ENCODE measurements around the gene ZNF302. TPM values are rescaled to one million over a fixed set of nuclear protein-coding genes. Genes with fewer than 3 reads are reported as not detected.

The ZNF302 gene
- polyA plus RNA-seq (ENCODE audit: low read depth in 6 of 6): 10 to 100 TPM; 15.8 to 25.0 (median 22.8) TPM

DNA sequence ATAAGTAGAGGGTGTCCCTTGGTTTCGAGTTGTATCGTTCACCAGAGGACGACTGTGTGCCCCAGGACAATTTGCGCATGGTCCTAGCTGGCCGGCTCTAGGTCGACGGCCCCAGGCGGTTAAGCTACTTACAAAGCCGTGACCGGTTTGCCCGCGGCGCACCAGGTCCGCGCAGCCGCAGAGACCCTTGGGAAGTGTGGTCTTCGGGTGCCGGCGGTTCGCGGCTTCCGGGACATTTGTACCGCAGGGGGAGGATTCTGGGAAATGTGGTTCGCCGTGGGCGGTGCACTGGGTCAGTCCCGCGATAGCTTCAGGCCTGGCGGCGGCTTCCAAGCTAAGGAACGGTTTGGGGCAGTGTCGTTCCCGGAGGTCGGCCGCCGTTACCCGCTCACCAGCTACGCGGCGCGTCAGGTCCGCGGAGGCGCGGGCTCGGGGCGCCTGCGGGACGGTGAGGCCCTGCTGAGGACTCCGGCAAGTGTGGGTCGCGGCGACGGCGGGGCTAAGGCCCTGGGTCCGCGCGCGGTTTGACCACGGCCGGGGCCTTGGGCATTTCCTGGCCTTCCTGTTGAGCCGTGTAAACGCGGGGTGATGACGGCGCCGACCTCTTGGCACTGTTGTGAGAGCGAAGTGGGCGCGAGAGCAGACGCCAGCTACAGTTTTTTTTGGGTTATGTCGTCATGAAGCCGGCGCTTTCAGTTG lies at the start of gene ZNF302:
TSS of gene ZNF302 (plus strand) at position 293 of the 699 bp plus-strand sequence. CDS start 1,127 bp downstream, outside the sequence.
- DNase-seq: peak; percentile 92
- peaks cover 0 to 8% (median 7%) of the 10 kb centered on the region in 7 donors for H3K9me3 Mint-ChIP-seq
- H3K27ac Mint-ChIP-seq: peak within 1 kb of the TSS; percentile 95 to 99 (median 98)
- ATAC-seq (ENCODE audit: low read depth in 2 of 2): peak; percentile 91 to 92
- H3K36me3 Mint-ChIP-seq: peaks cover 30 to 37% of the 10 kb centered on the region in 2 donors
- H3K4me1 Mint-ChIP-seq: peaks cover 17 to 36% (median 17%) of the 10 kb centered on the region in 3 donors
- H3K4me3 Mint-ChIP-seq: peak within 1 kb of the TSS; percentile 91 to 100 (median 98)
- peaks cover 0 to 26% (median 24%) of the 10 kb centered on the region in 3 donors for H3K27me3 Mint-ChIP-seq

- no peak for DNase-seq
- no peak for ATAC-seq (ENCODE audit: low read depth in 2 of 2)
- peaks cover 0 to 8% of the 10 kb centered on the region in 2 donors for H3K36me3 Mint-ChIP-seq
- H3K27ac Mint-ChIP-seq: no peak overlapping the region
- peaks cover 0 to 31% (median 19%) of the 10 kb centered on the region in 7 donors for H3K9me3 Mint-ChIP-seq
- no peaks in the 10 kb centered on the region for H3K4me1 Mint-ChIP-seq
- H3K4me3 Mint-ChIP-seq: no peak overlapping the region
- H3K27me3 Mint-ChIP-seq: no peaks in the 10 kb centered on the region
Observed at GRCh38 chr19:34633802-34634201, 43.7 kb upstream of the ZNF302 start.

- peaks cover 0 to 5% (median 0%) of the 10 kb centered on the region in 3 donors for H3K4me1 Mint-ChIP-seq
- DNase-seq (peak; percentile 50), ATAC-seq (ENCODE audit: low read depth in 2 of 2) (peak; percentile 55 to 72)
- peaks cover 0 to 17% (median 11%) of the 10 kb centered on the region in 7 donors for H3K9me3 Mint-ChIP-seq
- peaks cover 0 to 8% of the 10 kb centered on the region in 2 donors for H3K36me3 Mint-ChIP-seq
- no peak overlapping the region for H3K4me3 Mint-ChIP-seq
- peak overlapping the region in 2 of 6 donors; percentile 28 to 84 for H3K27ac Mint-ChIP-seq
- H3K27me3 Mint-ChIP-seq: peaks cover 0 to 5% (median 0%) of the 10 kb centered on the region in 3 donors
Observed at GRCh38 chr19:34639491-34640085, 37.9 kb upstream of the ZNF302 start.

DNA sequence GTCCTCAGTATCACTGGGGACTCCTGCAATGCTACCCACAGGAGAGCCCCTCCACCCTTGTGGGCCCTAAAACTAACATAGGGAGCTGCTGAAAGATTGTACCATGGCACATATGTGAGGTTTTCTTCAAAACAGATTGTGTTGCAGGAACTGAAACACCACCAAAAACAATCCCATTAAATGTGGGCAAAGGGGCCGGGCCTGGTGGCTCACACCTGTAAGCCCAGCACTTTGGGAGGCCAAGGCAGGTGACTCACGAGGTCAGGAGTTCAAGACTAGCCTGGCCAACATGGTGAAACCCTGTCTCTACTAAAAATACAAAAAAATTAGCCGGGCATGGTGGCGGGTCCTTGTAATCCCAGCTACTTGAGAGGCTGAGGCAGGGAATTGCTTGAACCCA lies 35.2 kb upstream of the ZNF302 start:
- peaks cover 0 to 3% of the 10 kb centered on the region in 2 donors for H3K36me3 Mint-ChIP-seq
- ATAC-seq (ENCODE audit: low read depth in 2 of 2) (no peak), DNase-seq (no peak)
- H3K4me3 Mint-ChIP-seq: no peak overlapping the region
- H3K4me1 Mint-ChIP-seq: peaks cover 0 to 5% (median 0%) of the 10 kb centered on the region in 3 donors
- no peaks in the 10 kb centered on the region for H3K9me3 Mint-ChIP-seq
- peaks cover 0 to 5% (median 4%) of the 10 kb centered on the region in 3 donors for H3K27me3 Mint-ChIP-seq
- H3K27ac Mint-ChIP-seq: no peak overlapping the region

DNA sequence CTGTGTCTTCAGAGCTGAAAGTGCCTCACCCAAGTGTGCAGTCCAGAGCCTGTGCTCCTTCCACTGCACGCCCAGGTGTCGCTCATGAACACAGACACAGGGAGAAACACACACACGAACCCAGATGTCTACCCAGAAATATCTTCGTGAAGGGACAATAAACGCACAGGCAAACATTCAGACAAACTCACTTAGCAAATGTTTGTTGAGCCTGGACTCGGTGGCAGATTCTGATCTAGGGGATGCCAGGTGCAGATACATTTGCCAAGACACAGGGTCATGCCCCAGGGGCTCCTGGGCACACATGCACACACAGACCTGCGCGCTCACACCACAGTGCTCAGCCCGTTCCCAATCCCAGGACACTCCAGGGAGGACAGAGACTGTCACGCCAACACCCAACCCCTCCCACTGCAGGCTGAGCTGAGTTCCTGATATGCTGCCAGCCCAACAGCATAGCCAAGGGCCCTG lies 32.5 kb upstream of the ZNF302 start:
- Mint-ChIP-seq H3K9me3 (peaks cover 0 to 2% (median 0%) of the 10 kb centered on the region in 7 donors), H3K27ac (no peak overlapping the region), H3K4me1 (no peaks in the 10 kb centered on the region), H3K27me3 (peaks cover 5 to 16% (median 9%) of the 10 kb centered on the region in 3 donors), H3K4me3 (no peak overlapping the region), H3K36me3 (peaks cover 0 to 8% of the 10 kb centered on the region in 2 donors)
- DNase-seq (no peak), ATAC-seq (ENCODE audit: low read depth in 2 of 2) (no peak)

DNA sequence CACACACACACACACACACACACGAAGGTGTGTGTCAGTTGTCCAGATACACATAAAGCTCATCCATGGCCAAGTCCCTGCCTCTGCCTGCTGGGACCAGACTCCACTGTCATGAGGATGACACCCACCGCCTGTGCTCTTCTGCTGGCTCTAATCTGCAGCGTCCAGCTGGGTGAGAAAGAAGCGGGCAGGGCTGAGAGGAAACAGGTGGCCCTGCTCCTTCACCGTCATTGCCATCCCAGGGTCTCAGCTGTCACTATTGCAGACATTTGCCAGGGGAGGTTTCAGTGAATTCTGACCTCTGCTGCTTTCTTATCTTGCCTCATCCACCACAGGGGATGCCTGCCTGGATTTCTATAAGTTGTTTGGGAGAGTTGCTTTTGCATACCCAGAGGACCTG lies 31.9 kb upstream of the ZNF302 start:
- peaks cover 7 to 18% (median 9%) of the 10 kb centered on the region in 3 donors for H3K27me3 Mint-ChIP-seq
- H3K4me1 Mint-ChIP-seq: no peaks in the 10 kb centered on the region
- DNase-seq: no peak
- no peak for ATAC-seq (ENCODE audit: low read depth in 2 of 2)
- peak overlapping the region in 1 of 6 donors; percentile 49 for H3K27ac Mint-ChIP-seq
- peaks cover 0 to 2% (median 0%) of the 10 kb centered on the region in 7 donors for H3K9me3 Mint-ChIP-seq
- no peak overlapping the region for H3K4me3 Mint-ChIP-seq
- H3K36me3 Mint-ChIP-seq: peaks cover 0 to 8% of the 10 kb centered on the region in 2 donors

DNA sequence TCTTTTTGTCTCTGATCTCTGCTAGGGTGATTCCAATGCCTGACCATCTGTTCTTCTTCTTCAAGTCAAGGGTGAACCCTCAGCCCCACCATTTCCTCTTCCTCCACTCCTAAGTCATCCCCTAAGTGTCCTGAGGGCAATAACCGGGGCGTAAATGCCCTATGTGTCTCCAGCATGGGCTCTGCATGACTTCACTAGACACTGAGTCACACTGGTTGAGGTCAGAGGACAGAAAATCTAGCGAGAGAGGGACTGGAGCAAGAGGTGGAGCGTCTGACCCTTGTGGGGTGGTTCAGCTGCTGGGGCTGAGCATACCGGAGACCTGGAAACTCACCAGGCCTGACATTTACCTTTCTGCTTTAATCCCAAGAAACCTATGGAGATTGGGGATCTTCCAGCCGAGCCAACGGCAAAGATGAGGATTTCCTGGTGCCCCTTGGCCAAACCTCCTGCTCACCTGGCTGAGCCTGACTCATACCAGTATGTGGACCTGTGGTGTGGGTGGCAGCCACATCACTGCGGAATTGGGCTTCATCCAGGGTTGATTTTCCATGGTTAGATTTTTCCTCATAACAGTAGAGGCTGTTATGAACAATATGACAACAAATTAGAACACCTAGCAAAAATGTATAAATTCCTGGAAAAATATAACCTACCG lies 27.5 kb upstream of the ZNF302 start:
- no peak for DNase-seq
- peaks cover 0 to 4% (median 0%) of the 10 kb centered on the region in 3 donors for H3K4me1 Mint-ChIP-seq
- peaks cover 0 to 17% of the 10 kb centered on the region in 2 donors for H3K36me3 Mint-ChIP-seq
- peaks cover 0 to 30% (median 9%) of the 10 kb centered on the region in 7 donors for H3K9me3 Mint-ChIP-seq
- peak overlapping the region in 1 of 6 donors; percentile 12 for H3K27ac Mint-ChIP-seq
- no peak overlapping the region for H3K4me3 Mint-ChIP-seq
- no peak for ATAC-seq (ENCODE audit: low read depth in 2 of 2)
- peaks cover 4 to 32% (median 22%) of the 10 kb centered on the region in 3 donors for H3K27me3 Mint-ChIP-seq

GRCh38 chr19:34651747-34652146 lies 25.7 kb upstream of the ZNF302 start:
- ATAC-seq (ENCODE audit: low read depth in 2 of 2) (no peak), DNase-seq (no peak)
- Mint-ChIP-seq H3K36me3 (peaks cover 3 to 25% of the 10 kb centered on the region in 2 donors), H3K4me3 (no peak overlapping the region), H3K27ac (no peak overlapping the region), H3K4me1 (peaks cover 0 to 4% (median 0%) of the 10 kb centered on the region in 3 donors), H3K9me3 (peaks cover 0 to 42% (median 11%) of the 10 kb centered on the region in 7 donors), H3K27me3 (peaks cover 4 to 41% (median 28%) of the 10 kb centered on the region in 3 donors)

- Mint-ChIP-seq H3K4me1 (peaks cover 0 to 4% (median 0%) of the 10 kb centered on the region in 3 donors), H3K36me3 (peaks cover 3 to 17% of the 10 kb centered on the region in 2 donors), H3K27ac (peak overlapping the region in 1 of 6 donors; percentile 51), H3K4me3 (no peak overlapping the region), H3K9me3 (peaks cover 0 to 55% (median 14%) of the 10 kb centered on the region in 7 donors), H3K27me3 (peaks cover 1 to 54% (median 49%) of the 10 kb centered on the region in 3 donors)
- ATAC-seq (ENCODE audit: low read depth in 2 of 2) (no peak), DNase-seq (no peak)
Observed at GRCh38 chr19:34654796-34655195, 22.7 kb upstream of the ZNF302 start.

DNA sequence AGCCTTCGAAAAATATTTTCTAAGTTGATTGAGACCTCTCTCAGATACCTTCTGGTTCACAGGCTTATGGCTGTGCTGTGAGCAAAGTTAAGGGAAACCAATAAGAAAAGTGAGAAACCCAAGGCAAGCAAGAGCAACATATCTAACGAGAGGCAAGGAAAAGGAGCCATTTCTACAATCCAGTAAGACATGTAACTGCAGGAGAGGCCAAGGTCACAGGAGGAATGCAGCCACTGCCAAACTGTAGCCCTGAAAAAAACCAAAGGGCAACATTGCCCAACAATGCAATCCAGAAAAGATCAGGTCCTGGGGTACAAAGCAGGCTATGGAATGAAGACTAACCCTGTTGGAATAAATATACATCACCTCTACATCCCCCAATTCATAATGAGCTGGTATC lies 21.8 kb upstream of the ZNF302 start:
- Mint-ChIP-seq H3K4me3 (no peak overlapping the region), H3K27ac (no peak overlapping the region), H3K27me3 (peaks cover 0 to 48% (median 43%) of the 10 kb centered on the region in 3 donors), H3K9me3 (peaks cover 0 to 55% (median 13%) of the 10 kb centered on the region in 7 donors), H3K4me1 (peaks cover 0 to 4% (median 0%) of the 10 kb centered on the region in 3 donors), H3K36me3 (peaks cover 3 to 17% of the 10 kb centered on the region in 2 donors)
- DNase-seq (no peak), ATAC-seq (ENCODE audit: low read depth in 2 of 2) (no peak)

DNA sequence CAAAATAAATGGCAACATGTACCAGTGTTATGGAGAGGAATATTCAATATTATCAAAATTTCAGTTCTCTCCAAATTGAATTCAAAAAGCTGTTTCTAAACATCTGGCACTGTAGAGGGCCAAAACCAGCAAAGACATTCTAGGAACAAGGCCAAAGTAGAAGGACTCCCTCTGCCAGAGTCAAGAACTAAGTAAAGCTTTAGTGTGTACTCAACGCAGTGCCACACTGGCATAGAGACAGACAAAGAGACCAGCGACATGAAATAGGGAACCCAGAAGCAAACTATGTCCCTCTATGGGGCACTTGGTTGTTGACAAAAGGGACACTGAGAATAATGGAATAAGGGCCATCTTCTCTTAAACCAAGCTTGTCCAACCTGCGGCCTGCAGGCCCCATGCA lies 16.1 kb upstream of the ZNF302 start:
- Mint-ChIP-seq H3K27me3 (peaks cover 0 to 26% (median 23%) of the 10 kb centered on the region in 3 donors), H3K9me3 (peaks cover 0 to 13% (median 3%) of the 10 kb centered on the region in 7 donors), H3K27ac (no peak overlapping the region), H3K36me3 (no peaks in the 10 kb centered on the region), H3K4me3 (no peak overlapping the region), H3K4me1 (peaks cover 6 to 18% (median 16%) of the 10 kb centered on the region in 3 donors)
- DNase-seq (no peak), ATAC-seq (ENCODE audit: low read depth in 2 of 2) (no peak)

DNA sequence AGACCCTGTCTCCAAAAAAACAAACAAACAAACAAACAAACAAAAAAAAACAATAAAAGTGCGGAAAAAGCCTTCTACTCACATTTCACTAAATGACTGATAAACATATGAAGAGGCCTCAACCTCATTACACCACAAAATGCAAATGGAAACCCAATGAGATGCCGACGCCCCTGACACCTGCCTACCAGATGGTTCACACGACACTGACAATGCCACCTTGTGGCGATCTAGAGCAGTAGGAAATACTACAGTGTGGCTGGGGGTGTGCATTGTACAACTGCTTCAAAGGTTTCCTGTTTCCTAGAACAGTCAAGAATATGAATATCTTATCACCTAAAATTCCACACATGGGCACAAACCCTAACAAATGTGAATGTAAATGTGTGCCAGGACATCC lies 14.6 kb upstream of the ZNF302 start:
- peaks cover 0 to 3% (median 1%) of the 10 kb centered on the region in 7 donors for H3K9me3 Mint-ChIP-seq
- ATAC-seq (ENCODE audit: low read depth in 2 of 2) (peak; percentile 85 to 91), DNase-seq (no peak)
- peak overlapping the region in 1 of 6 donors; percentile 50 for H3K27ac Mint-ChIP-seq
- peaks cover 0 to 15% (median 12%) of the 10 kb centered on the region in 3 donors for H3K27me3 Mint-ChIP-seq
- peaks cover 13 to 18% (median 16%) of the 10 kb centered on the region in 3 donors for H3K4me1 Mint-ChIP-seq
- no peak overlapping the region for H3K4me3 Mint-ChIP-seq
- H3K36me3 Mint-ChIP-seq: no peaks in the 10 kb centered on the region

GRCh38 chr19:34664168-34664567 lies 13.3 kb upstream of the ZNF302 start:
- ATAC-seq (ENCODE audit: low read depth in 2 of 2): no peak
- H3K4me1 Mint-ChIP-seq: peaks cover 13 to 18% (median 16%) of the 10 kb centered on the region in 3 donors
- H3K4me3 Mint-ChIP-seq: no peak overlapping the region
- H3K9me3 Mint-ChIP-seq: peaks cover 0 to 3% (median 0%) of the 10 kb centered on the region in 7 donors
- peaks cover 0 to 2% (median 0%) of the 10 kb centered on the region in 3 donors for H3K27me3 Mint-ChIP-seq
- no peak overlapping the region for H3K27ac Mint-ChIP-seq
- H3K36me3 Mint-ChIP-seq: no peaks in the 10 kb centered on the region
- no peak for DNase-seq

All from naive B cell (primary cell).